HCT116 (cell line): ENCODE results near the gene PKNOX2. TPM values are rescaled to one million over a fixed set of nuclear protein-coding genes. Genes with fewer than 3 reads are reported as not detected.

Source experiments
- ATAC-seq: fragments of 200-7000 bp; cut with Tn5 transposase; 2 replicates; pipeline ENCODE4 v1.9.1; 2020; ENCODE audit warnings: mild to moderate bottlenecking, moderate library complexity
- BruUV-seq: library from RNA; stranded (reverse); fragments of 400-500 nt; replicated peaks from 2 replicates; lab custom pipeline; 2021; lab: Mats Ljungman, UMichigan
- CTCF ChIA-PET: fragments of 300-600 bp; sonication (Branson Sonifier 250); formaldehyde crosslinking; loops from one replicate; lab custom pipeline; 2021; ENCODE audit warnings: antibody characterized with exemption; lab: Charles Lee
- POLR2A ChIA-PET: fragments of 300-600, 350-600 bp; sonication (Branson Sonifier 250); formaldehyde crosslinking; loops from one replicate; lab custom pipeline; 2021; ENCODE audit warnings: antibody characterized with exemption; lab: Charles Lee
- RAD21 ChIA-PET, 2 experiments: fragments of 300-600 bp; sonication (Branson Sonifier 250); formaldehyde crosslinking; loops; one replicate each; lab custom pipeline; 2023; ENCODE audit warnings: low total read pairs in 2 of 2; ENCODE audit not compliant: uncharacterized antibody in 2 of 2, unreplicated experiment in 2 of 2, low non-redundant PET in 1 of 2; lab: Charles Lee
- DNase-seq: peaks from one replicate; pipeline ENCODE4 v3.0.0-alpha.2; 2010; ENCODE audit warnings: low read depth, low spot score
- H2AFZ ChIP-seq: fragments of 200-600 bp; shearing (Covaris generic), sonication (generic); 2 replicates; pipeline ENCODE4 v1.6.1; 2017; ENCODE audit warnings: low read depth, mixed run types, mixed read lengths, antibody characterized with exemption, low read length; ENCODE audit not compliant: poor library complexity, severe bottlenecking
- H3K27ac ChIP-seq: 2 replicates; pipeline ENCODE4 v1.5.1; 2012; ENCODE audit warnings: low read depth, low read length
- H3K27me3 ChIP-seq: fragments of 200-600 bp; sonication (generic); 2 replicates; pipeline ENCODE4 v1.6.1; 2016; ENCODE audit warnings: mixed run types, low read length, mixed read lengths; ENCODE audit not compliant: insufficient read depth
- H3K36me3 ChIP-seq, 2 experiments: fragments of 200-500 bp in 1 of 2; fragments of 200-600 bp in 1 of 2; sonication (Bioruptor generic) in 1 of 2; sonication (generic) in 1 of 2; 2 replicates each; pipeline versions ENCODE4 v1.5.1 to v1.6.1; 2014 to 2016; ENCODE audit warnings: low read length in 2 of 2, inconsistent platforms in 1 of 2, mixed read lengths in 1 of 2, mixed run types in 1 of 2; ENCODE audit not compliant: insufficient read depth in 2 of 2, control insufficient read depth in 1 of 2
- H3K4me1 ChIP-seq, 2 experiments: fragments of 200-600 bp in 1 of 2; sonication (generic) in 1 of 2; 2 replicates each; pipeline versions ENCODE4 v1.5.1 to v1.6.1; 2012 to 2017; ENCODE audit warnings: low read length in 2 of 2, inconsistent platforms in 1 of 2, mild to moderate bottlenecking in 1 of 2, mixed read lengths in 1 of 2, mixed run types in 1 of 2, moderate library complexity in 1 of 2; ENCODE audit not compliant: insufficient read depth in 2 of 2, control insufficient read depth in 1 of 2
- H3K4me2 ChIP-seq: fragments of 200-600 bp; sonication (generic); 2 replicates; pipeline ENCODE4 v1.6.1; 2017; ENCODE audit warnings: mixed run types, low read length, mixed read lengths
- H3K4me3 ChIP-seq, 2 experiments: fragments of 200-600 bp in 1 of 2; sonication (generic) in 1 of 2; replicated peaks in 1 of 2; 2 replicates each; pipeline ENCODE4 v1.5.1; 2011 to 2016; ENCODE audit warnings: low read length in 2 of 2, control low read depth in 1 of 2, low read depth in 1 of 2, mild to moderate bottlenecking in 1 of 2, mixed read lengths in 1 of 2, mixed run types in 1 of 2
- H3K79me2 ChIP-seq: fragments of 200-600 bp; sonication (generic); 2 replicates; pipeline ENCODE4 v1.6.1; 2017; ENCODE audit warnings: mild to moderate bottlenecking, mixed run types, low read length, moderate library complexity, mixed read lengths; ENCODE audit not compliant: insufficient read depth
- H3K9ac ChIP-seq: fragments of 200-600 bp; sonication (generic); 2 replicates; pipeline ENCODE4 v1.6.1; 2016; ENCODE audit warnings: low read length, mixed read lengths
- H3K9me2 ChIP-seq: fragments of 200-600 bp; sonication (generic), shearing (Covaris generic); 2 replicates; pipeline ENCODE4 v1.6.1; 2017; ENCODE audit warnings: mixed run types, mild to moderate bottlenecking, moderate library complexity; ENCODE audit not compliant: insufficient read depth
- H3K9me3 ChIP-seq, 2 experiments: fragments of 200-500 bp in 1 of 2; fragments of 200-600 bp in 1 of 2; sonication (Bioruptor generic) in 1 of 2; sonication (generic) in 1 of 2; 2 replicates each; pipeline ENCODE4 v1.6.1; 2014 to 2017; ENCODE audit warnings: low read length in 2 of 2, mixed read lengths in 2 of 2, inconsistent platforms in 1 of 2, low read depth in 1 of 2, mild to moderate bottlenecking in 1 of 2, mixed run types in 1 of 2, moderate library complexity in 1 of 2; ENCODE audit not compliant: control insufficient read depth in 1 of 2, insufficient read depth in 1 of 2
- H4K20me1 ChIP-seq: fragments of 200-600 bp; sonication (generic), shearing (Covaris generic); 2 replicates; pipeline ENCODE4 v1.6.1; 2017; ENCODE audit warnings: mixed run types, mild to moderate bottlenecking, moderate library complexity; ENCODE audit not compliant: insufficient read depth
- CBX3 ChIP-seq: IDR thresholded peaks from 2 replicates; pipeline ENCODE4 v1.6.1; 2012; ENCODE audit warnings: low read depth
- CEBPB ChIP-seq: IDR thresholded peaks from 2 replicates; pipeline ENCODE4 v1.6.1; 2012; ENCODE audit warnings: low read depth
- CTCF ChIP-seq, 3 experiments: fragments of 200-600 bp in 1 of 3; sonication (generic) in 1 of 3; IDR thresholded peaks in 2 of 3; conservative IDR thresholded peaks in 1 of 3; 2 replicates each; pipeline ENCODE4 v1.5.1; 2012 to 2017; ENCODE audit warnings: low read depth in 2 of 3, low read length in 2 of 3, antibody characterized with exemption in 1 of 3, borderline replicate concordance in 1 of 3, control low read depth in 1 of 3, mild to moderate bottlenecking in 1 of 3, mixed read lengths in 1 of 3, mixed run types in 1 of 3, moderate library complexity in 1 of 3; ENCODE audit not compliant: insufficient read depth in 1 of 3
- EGR1 ChIP-seq: IDR thresholded peaks from 2 replicates; pipeline ENCODE4 v1.6.1; 2012; ENCODE audit warnings: low read depth
- EZH2 ChIP-seq: fragments of 200-600 bp; sonication (generic); IDR thresholded peaks from 2 replicates; pipeline ENCODE4 v1.6.1; 2017; ENCODE audit warnings: antibody characterized with exemption, mixed run types
- EZH2phosphoT487 ChIP-seq: fragments of 200-600 bp; IDR thresholded peaks from 2 replicates; pipeline ENCODE4 v1.6.1; 2018; ENCODE audit warnings: antibody characterized with exemption, borderline replicate concordance
- FOSL1 ChIP-seq: IDR thresholded peaks from 2 replicates; pipeline ENCODE4 v1.6.1; 2012; ENCODE audit warnings: low read depth
- JUND ChIP-seq: IDR thresholded peaks from 2 replicates; pipeline ENCODE4 v1.6.1; 2012
- MAX ChIP-seq: IDR thresholded peaks from 2 replicates; pipeline ENCODE4 v1.6.1; 2012
- POLR2AphosphoS5 ChIP-seq: IDR thresholded peaks from 2 replicates; pipeline ENCODE4 v1.6.1; 2011; ENCODE audit warnings: mild to moderate bottlenecking, low read depth, low read length, moderate library complexity
- SIN3A ChIP-seq: IDR thresholded peaks from 2 replicates; pipeline ENCODE4 v1.6.1; 2012; ENCODE audit warnings: low read depth
- SP1 ChIP-seq: IDR thresholded peaks from 2 replicates; pipeline ENCODE4 v1.6.1; 2012; ENCODE audit warnings: low read depth
- YY1 ChIP-seq: IDR thresholded peaks from 2 replicates; pipeline ENCODE4 v1.6.1; 2011; ENCODE audit warnings: low read length, low read depth, moderate library complexity, mild to moderate bottlenecking; ENCODE audit not compliant: insufficient replicate concordance; ENCODE audit errors: extremely low read depth
- ZBTB33 ChIP-seq: IDR thresholded peaks from 2 replicates; pipeline ENCODE4 v1.6.1; 2011; ENCODE audit warnings: mild to moderate bottlenecking, low read length, moderate library complexity; ENCODE audit not compliant: insufficient replicate concordance; ENCODE audit errors: extremely low read depth
- ZFX ChIP-seq: fragments of 450-650 bp; IDR thresholded peaks from 2 replicates; pipeline ENCODE4 v1.6.1; 2017
- ZNF274 ChIP-seq: fragments of 200-500 bp; sonication (Bioruptor generic); IDR thresholded peaks from 2 replicates; pipeline ENCODE4 v1.6.1; 2014; ENCODE audit warnings: mild to moderate bottlenecking, low read depth, low read length, inconsistent platforms
- intact Hi-C: fragments of 100-400 bp; cut with micrococcal nuclease; formaldehyde crosslinking; loops from 2 replicates; pipeline ENCODE4 v1.10.0; 2022
- total RNA-seq: library from RNA; stranded (reverse); gene quantifications from one replicate; pipeline ENCODE4 v1.2.1, GENCODE V29; 2021; ENCODE audit not compliant: unreplicated experiment
- TF ChIP-seq, protein P1 (sequence below): IDR thresholded peaks from 2 replicates; pipeline ENCODE4 v1.6.1; 2012

The PKNOX2 gene
- total RNA-seq, 1 experiment from 2014 or later = 0.20 TPM

DNA sequence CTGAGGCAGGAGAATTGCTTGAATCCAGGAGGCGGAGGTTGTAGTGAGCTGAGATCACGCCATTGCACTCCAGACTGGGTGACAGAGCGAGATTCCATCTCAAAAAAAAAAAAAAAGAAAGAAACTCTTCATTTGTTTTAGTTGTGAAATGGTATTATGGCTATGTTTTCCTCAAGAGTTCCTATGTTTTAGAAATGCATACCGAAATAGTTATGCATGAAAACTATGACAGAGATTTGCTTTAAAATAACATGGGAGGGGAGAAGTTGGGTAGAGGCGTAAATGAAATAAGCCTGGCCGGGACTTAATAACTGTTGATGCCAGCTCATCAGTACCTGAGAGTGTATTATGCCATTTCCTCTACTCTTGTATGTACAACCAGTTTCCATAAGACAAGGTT lies 283.2 kb downstream of the PKNOX2 start:
- H3K27ac ChIP-seq = no peak overlapping the region
- no peak overlapping the region for H2AFZ ChIP-seq
- CTCF ChIA-PET = interaction anchor here (1.0 kb wide), 1 partner anchor 323 kb away, joined by 3 read pairs; no protein-coding TSS in a partner anchor
- peak overlapping the region; percentile 58 for H3K4me2 ChIP-seq
- no peak overlapping the region for H3K9ac ChIP-seq
- no peaks in the 10 kb centered on the region for H4K20me1 ChIP-seq
- H3K36me3 ChIP-seq = no peaks in the 10 kb centered on the region
- no peak for ATAC-seq
- intact Hi-C loops = no loop called here
- H3K27me3 ChIP-seq = no peaks in the 10 kb centered on the region
- BruUV-seq = no TSS peak
- H3K79me2 ChIP-seq = no peaks in the 10 kb centered on the region
- H3K4me1 ChIP-seq = peaks cover 4 to 26% of the 10 kb centered on the region in 2 experiments; a peak in 3 of 4 replicates
- H3K9me3 ChIP-seq = no peaks in the 10 kb centered on the region
- no peaks in the 10 kb centered on the region for H3K9me2 ChIP-seq
- no peak overlapping the region for H3K4me3 ChIP-seq
- TF ChIP-seq SP1 (no peak), JUND (no peak), CEBPB (no peak)
- TF ChIP-seq, all 23 proteins: peak for 0
- ChIA-PET POLR2A (no interaction called here), RAD21 (no interaction called here)
- no peak for DNase-seq

GRCh38 chr11:125448136-125448535 lies 283.6 kb downstream of the PKNOX2 start:
- CTCF ChIA-PET = interaction anchor here (1.0 kb wide), 1 partner anchor 324 kb away, joined by 3 read pairs; no protein-coding TSS in a partner anchor
- H3K27ac ChIP-seq = no peak overlapping the region
- intact Hi-C loops = no loop called here
- H3K9ac ChIP-seq = no peak overlapping the region
- peak; percentile 24 for DNase-seq
- no peak for TF ChIP-seq YY1
- TF ChIP-seq SIN3A = no peak
- TF ChIP-seq ZFX = no peak
- TF ChIP-seq EZH2phosphoT487 = no peak
- no peak for TF ChIP-seq POLR2AphosphoS5
- TF ChIP-seq SP1 = no peak
- no peak for TF ChIP-seq MAX
- TF ChIP-seq EZH2 = no peak
- TF ChIP-seq ZNF274 = no peak
- TF ChIP-seq FOSL1 = no peak
- TF ChIP-seq CEBPB = no peak
- TF ChIP-seq JUND = no peak
- no peak for TF ChIP-seq ZBTB33
- TF ChIP-seq EGR1 = no peak
- TF ChIP-seq CTCF (IDR thresholded peaks at IDR 0.05 in 2 of 3, conservative IDR thresholded peaks at IDR 0.05 in 1 of 3; ENCODE audit: borderline replicate concordance in 1 of 3, insufficient read depth in 1 of 3, low read depth in 2 of 3, low read length in 2 of 3) = no peak
- no peak for TF ChIP-seq CBX3
- TF ChIP-seq, protein P1, sequence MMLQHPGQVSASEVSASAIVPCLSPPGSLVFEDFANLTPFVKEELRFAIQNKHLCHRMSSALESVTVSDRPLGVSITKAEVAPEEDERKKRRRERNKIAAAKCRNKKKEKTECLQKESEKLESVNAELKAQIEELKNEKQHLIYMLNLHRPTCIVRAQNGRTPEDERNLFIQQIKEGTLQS = no peak
- TF ChIP-seq, all 23 proteins: peak for 0
- Histone ChIP-seq H3K27me3 (no peaks in the 10 kb centered on the region), H2AFZ (no peak overlapping the region), H4K20me1 (no peaks in the 10 kb centered on the region), H3K4me3 (no peak overlapping the region), H3K9me2 (no peaks in the 10 kb centered on the region), H3K4me2 (peak overlapping the region; percentile 58), H3K79me2 (no peaks in the 10 kb centered on the region), H3K9me3 (no peaks in the 10 kb centered on the region), H3K36me3 (no peaks in the 10 kb centered on the region), H3K4me1 (peaks cover 4 to 26% of the 10 kb centered on the region in 2 experiments; a peak in 3 of 4 replicates)
- POLR2A ChIA-PET = no interaction called here
- RAD21 ChIA-PET = no interaction called here
- BruUV-seq = no TSS peak
- ATAC-seq = peak; percentile 37
